ENCODE results near the gene ANKH.

DNA sequence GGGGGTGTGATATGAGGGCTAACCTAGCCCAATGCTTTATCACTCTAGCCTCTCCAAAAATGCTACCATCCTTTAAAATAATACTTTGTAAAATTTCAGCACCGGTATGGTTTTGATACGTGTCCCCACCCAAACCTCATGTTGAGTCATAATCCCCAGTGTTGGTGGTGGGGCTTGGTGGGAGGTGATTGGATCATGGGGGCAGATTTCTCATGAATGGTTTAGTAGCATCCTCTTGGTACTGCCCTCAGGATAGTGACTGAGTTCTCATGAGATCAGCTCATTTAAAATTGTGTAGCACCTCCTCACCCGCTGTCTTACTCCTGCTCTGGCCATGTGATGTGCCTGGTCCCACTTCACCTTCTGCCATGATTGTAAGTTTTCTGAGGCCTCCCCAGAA lies 35.0 kb upstream of the ANKH start:
- TF ChIP-seq ATF3 (IDR thresholded peaks at IDR 0.05; ENCODE audit: borderline replicate concordance, extremely low read depth, low read depth, low read length) (no peak), MXI1 (IDR thresholded peaks at IDR 0.05; ENCODE audit: low read depth, low read length) (no peak), NFIC (IDR thresholded peaks at IDR 0.05; ENCODE audit: low read depth, low read length) (no peak), CREB1 (IDR thresholded peaks at IDR 0.05; ENCODE audit: low read depth) (no peak), CTCF (IDR thresholded peaks at IDR 0.05 in 2 of 3, conservative IDR thresholded peaks at IDR 0.05 in 1 of 3; ENCODE audit: control insufficient read depth in 2 of 3, extremely low read depth in 1 of 3, insufficient read depth in 1 of 3, low read depth in 3 of 3, low read length in 3 of 3) (no peak), CREM (IDR thresholded peaks at IDR 0.05; ENCODE audit: low read depth) (no peak)

All from GM12878 (cell line).